Heart right ventricle (tissue), 16 donors: ENCODE measurements around the gene C2CD4A. TPM values are rescaled to one million over a fixed set of nuclear protein-coding genes. Genes with fewer than 3 reads are reported as not detected.

Experiments used
- ATAC-seq, 8 donors: fragments of 200-7000 bp; cut with Tn5 transposase; one replicate each; pipeline ENCODE4 v1.9.1; 2020; ENCODE audit warnings: mild to moderate bottlenecking in 8 of 8, moderate library complexity in 8 of 8, moderate number of reproducible peaks in 1 of 8
- DNase-seq, 2 donors: peaks; one replicate each; pipeline ENCODE4 v3.0.0-alpha.2; 2020
- H3K27ac ChIP-seq, 10 donors: fragments of 200-600 bp; sonication (generic) in 2 of 10; one replicate each; pipeline versions ENCODE4 v1.5.0 to v1.8.0; 2020 to 2022; ENCODE audit warnings: mild to moderate bottlenecking in 3 of 10
- H3K27me3 ChIP-seq, 7 donors: fragments of 200-600 bp; one replicate each; pipeline ENCODE4 v1.8.0; 2021 to 2022; ENCODE audit warnings: mild to moderate bottlenecking in 2 of 7
- H3K36me3 ChIP-seq, 9 donors: fragments of 200-600 bp; sonication (generic) in 1 of 9; one replicate each; pipeline versions ENCODE4 v1.5.0 to v1.8.0; 2020 to 2022; ENCODE audit warnings: mild to moderate bottlenecking in 2 of 9
- H3K4me1 ChIP-seq, 9 donors: fragments of 200-600 bp; sonication (generic) in 1 of 9; one replicate each; pipeline versions ENCODE4 v1.5.0 to v1.8.0; 2020 to 2022; ENCODE audit warnings: mild to moderate bottlenecking in 4 of 9
- H3K4me3 ChIP-seq, 10 donors: fragments of 200-600 bp; sonication (generic) in 2 of 10; one replicate each; pipeline versions ENCODE4 v1.5.0 to v1.8.0; 2020 to 2022; ENCODE audit warnings: mild to moderate bottlenecking in 7 of 10, moderate library complexity in 2 of 10
- H3K9me3 ChIP-seq, 11 donors: fragments of 200-600 bp in 10 of 11; sonication (generic) in 2 of 11; one replicate each; pipeline versions ENCODE4 v1.5.0 to v1.8.0; 2013 to 2022; ENCODE audit warnings: mild to moderate bottlenecking in 2 of 11, control low read depth in 1 of 11, moderate library complexity in 1 of 11
- CTCF ChIP-seq, 9 donors: fragments of 200-600 bp; sonication (generic) in 2 of 9; IDR thresholded peaks; one replicate each; pipeline versions ENCODE4 v1.5.0 to v1.8.0; 2021 to 2022; ENCODE audit warnings: antibody characterized with exemption in 9 of 9, mild to moderate bottlenecking in 5 of 9, moderate library complexity in 1 of 9
- WGBS, 2 donors: extraction: QIAGEN DNeasy Blood & Tissue Kit; methylation state at CpG; one replicate each; pipeline ENCODE4 v1.1.7; 2013; ENCODE audit warnings: inconsistent platforms in 1 of 2; 5-methylcytosine and 5-hydroxymethylcytosine counted together
- intact Hi-C, 10 donors: fragments of 100-400 bp; cut with DNase I; formaldehyde crosslinking; loops; one replicate each; pipeline versions ENCODE4 v1.11.1 to v1.14.2; 2022
- polyA plus RNA-seq, 2 donors: library from polyadenylated mRNA; stranded (reverse); fragments of 200-250 nt; gene quantifications; one replicate each; pipeline ENCODE4 v1.2.3, GENCODE V29; 2013
- total RNA-seq, 10 donors: library from RNA; stranded (reverse); fragmentation: NEBNext Ultra II Directional in 3 of 10; extraction: Animal tissue kit (Norgen Biotek cat#: 25700) in 3 of 10; gene quantifications; one replicate each; pipeline versions ENCODE4 v1.2.1 to v1.2.4, GENCODE V29; 2021 to 2023
- donor health status: Arrhythmogenic right ventricular cardiomyopathy.
- donor health status: ischemic (EF 13 %, LVEDD 7.1; RV severe dilation, severe dysfunction).
- donor health status: healthy with polysubstance abuse.
- donor health status: DM: no; HTN: yes; CAD: no.
- donor health status: DM: no; HTN: no; CAD: no.
- donor health status: ischemic (EF 25% LVEDD 6.9; RV normal size, moderate dysfunction).
- donor health status: ischemic (EF 25% LVEDD 5.7; RV mildly dilated, moderate dysfunction).
- donor health status: healthy.
- donor health status: DM: yes; HTN: yes; CAD: no.
- donor health status: Ischemic cardiomyopathy.
- donor health status: ischemic (EF 35%, LVEDD 5.7; RV mildly dilated, moderate dysfunction).
- donor health status: nonischemic (EF 11% LVEDD 7.7; RV severe dilation, severe dysfunction).
- donor health status: DM: yes; HTN: yes; CAD: no.
- donor health status: PGD.
- donor health status: ischemic (EF 29% LVEDD 5.4; RV normal size, mild dysfunction).
- donor health status: nonischemic (EF 23%, LVEDD 6.1; RV moderate dilation, normal function).

Gene C2CD4A
- total and polyA plus RNA-seq, 12 donors: 0.01 to 0.25 TPM; not detected in 10

GRCh38 chr15:62026487-62027262, 40.1 kb upstream of the C2CD4A start:
- no peak overlapping the region for H3K27ac ChIP-seq
- 63 to 73% methylated on average over 2 of the region's 2 CpGs for WGBS, 2 donors
- peaks cover 0 to 17% (median 0%) of the 10 kb centered on the region in 9 donors for H3K4me1 ChIP-seq
- no peak for ATAC-seq
- no peaks in the 10 kb centered on the region for H3K9me3 ChIP-seq
- H3K27me3 ChIP-seq: no peaks in the 10 kb centered on the region
- no peak overlapping the region for H3K4me3 ChIP-seq
- intact Hi-C loops: loop anchor here in 1 of 10 donors (10.0 kb wide), 1 partner anchor 62 kb away; no protein-coding TSS in a partner anchor
- TF ChIP-seq CTCF (IDR thresholded peaks at IDR 0.05): no peak
- H3K36me3 ChIP-seq: peaks cover 0 to 61% (median 17%) of the 10 kb centered on the region in 9 donors
- DNase-seq: no peak

- no peaks in the 10 kb centered on the region for H3K27me3 ChIP-seq
- H3K4me3 ChIP-seq: no peak overlapping the region
- 74 to 86% methylated on average over 3 of the region's 3 CpGs for WGBS, 2 donors
- DNase-seq (no peak), ATAC-seq (no peak)
- H3K27ac ChIP-seq: no peak overlapping the region
- no peaks in the 10 kb centered on the region for H3K9me3 ChIP-seq
- no peak for TF ChIP-seq CTCF (IDR thresholded peaks at IDR 0.05)
- H3K36me3 ChIP-seq: peaks cover 0 to 61% (median 17%) of the 10 kb centered on the region in 9 donors
- peaks cover 0 to 17% (median 0%) of the 10 kb centered on the region in 9 donors for H3K4me1 ChIP-seq
- intact Hi-C loops: loop anchor here in 1 of 10 donors (10.0 kb wide), 1 partner anchor 62 kb away; no protein-coding TSS in a partner anchor
Observed at GRCh38 chr15:62027263-62027565, 39.6 kb upstream of the C2CD4A start.

- H3K4me3 ChIP-seq: no peak overlapping the region
- no peak for ATAC-seq
- DNase-seq: no peak
- peaks cover 0 to 17% (median 0%) of the 10 kb centered on the region in 9 donors for H3K4me1 ChIP-seq
- intact Hi-C loops: loop anchor here in 1 of 10 donors (10.0 kb wide), 1 partner anchor 63 kb away; no protein-coding TSS in a partner anchor
- H3K9me3 ChIP-seq: no peaks in the 10 kb centered on the region
- TF ChIP-seq CTCF (IDR thresholded peaks at IDR 0.05): no peak
- H3K27ac ChIP-seq: no peak overlapping the region
- H3K27me3 ChIP-seq: no peaks in the 10 kb centered on the region
- H3K36me3 ChIP-seq: peaks cover 0 to 61% (median 18%) of the 10 kb centered on the region in 9 donors
- WGBS, 2 donors: 89 to 90% methylated on average over 5 of the region's 5 CpGs
Observed at GRCh38 chr15:62027916-62028315, 38.9 kb upstream of the C2CD4A start.

GRCh38 chr15:62035256-62035924, 31.4 kb upstream of the C2CD4A start:
- 49 to 52% methylated on average over 2 of the region's 2 CpGs for WGBS, 2 donors
- no peak for DNase-seq
- ATAC-seq: peak in 2 of 8 donors; percentile 37 to 51
- Histone ChIP-seq H3K27me3 (no peaks in the 10 kb centered on the region), H3K9me3 (peaks cover 0 to 4% (median 0%) of the 10 kb centered on the region in 11 donors), H3K27ac (no peak overlapping the region), H3K36me3 (peaks cover 0 to 63% (median 14%) of the 10 kb centered on the region in 9 donors), H3K4me3 (no peak overlapping the region), H3K4me1 (peaks cover 0 to 15% (median 5%) of the 10 kb centered on the region in 9 donors)
- no peak for TF ChIP-seq CTCF (IDR thresholded peaks at IDR 0.05)
- intact Hi-C loops: no loop called here
